Measurements from ENCODE around the gene HNF4A. TPM values are rescaled to one million over a fixed set of nuclear protein-coding genes. Genes with fewer than 3 reads are reported as not detected.

Gene HNF4A
- total RNA-seq (1 to 10 TPM in 1 of 4 donors, under 1 TPM in 1, not detected in 2; 0.27 to 1.1 TPM), polyA plus RNA-seq (100 to 1,000 TPM in 2 of 3 donors, 10 to 100 TPM in 1; 52.9 to 124 (median 112) TPM)

- Histone ChIP-seq H3K27ac (peak within 1 kb of the TSS in 1 of 4 donors; percentile 28), H3K9me3 (no peaks in the 10 kb centered on the region), H3K27me3 (peaks cover 0 to 6% (median 0%) of the 10 kb centered on the region in 3 donors), H3K4me3 (peak within 1 kb of the TSS in 1 of 4 donors; percentile 14), H3K4me1 (no peaks in the 10 kb centered on the region), H3K36me3 (no peaks in the 10 kb centered on the region)
- TF ChIP-seq POLR2AphosphoS5 (IDR thresholded peaks at IDR 0.05) (peak in 1 of 4 donors; percentile 37), CTCF (IDR thresholded peaks at IDR 0.05) (no peak), POLR2A (IDR thresholded peaks at IDR 0.05) (peak in 1 of 2 donors; percentile 71), EP300 (IDR thresholded peaks at IDR 0.05) (no peak)
- DNase-seq = no peak
- WGBS, 2 donors = 16 to 72% methylated on average over 40 of the region's 40 CpGs
- intact Hi-C loops (cut with DNase I) = no loop called here
Observed at GRCh38 chr20:44355498-44356352, at the start of gene HNF4A. Gene HNF4A (plus strand): TSS chr20:44355699. CDS start chr20:44355805, 106 bp downstream.

- Histone ChIP-seq H3K4me3 (no peak overlapping the region), H3K27ac (no peak overlapping the region), H3K27me3 (no peaks in the 10 kb centered on the region), H3K9me3 (no peaks in the 10 kb centered on the region), H3K36me3 (peaks cover 0 to 14% (median 3%) of the 10 kb centered on the region in 4 donors), H3K4me1 (peaks cover 0 to 19% (median 17%) of the 10 kb centered on the region in 4 donors)
- WGBS, 2 donors = 90 to 93% methylated on average over 9 of the region's 9 CpGs
- DNase-seq = peak; percentile 60
- intact Hi-C loops (cut with DNase I) = no loop called here
- TF ChIP-seq EP300 (IDR thresholded peaks at IDR 0.05) = no peak
- no peak for TF ChIP-seq CTCF (IDR thresholded peaks at IDR 0.05)
- TF ChIP-seq POLR2A (IDR thresholded peaks at IDR 0.05) = no peak
- no peak for TF ChIP-seq POLR2AphosphoS5 (IDR thresholded peaks at IDR 0.05)
Observed at GRCh38 chr20:44306927-44307326, 48.6 kb upstream of the HNF4A start.

GRCh38 chr20:44309763-44310663, 45.5 kb upstream of the HNF4A start:
- peak overlapping the region; percentile 76 to 80 (median 79) for H3K27ac ChIP-seq
- peaks cover 0 to 14% (median 3%) of the 10 kb centered on the region in 4 donors for H3K36me3 ChIP-seq
- no peak for TF ChIP-seq EP300 (IDR thresholded peaks at IDR 0.05)
- TF ChIP-seq POLR2A (IDR thresholded peaks at IDR 0.05) = no peak
- no peak for TF ChIP-seq CTCF (IDR thresholded peaks at IDR 0.05)
- TF ChIP-seq POLR2AphosphoS5 (IDR thresholded peaks at IDR 0.05) = no peak
- 5 to 17% methylated on average over 17 of the region's 17 CpGs for WGBS, 2 donors
- no peaks in the 10 kb centered on the region for H3K9me3 ChIP-seq
- H3K4me3 ChIP-seq = peak overlapping the region; percentile 84 to 98 (median 92)
- H3K4me1 ChIP-seq = peaks cover 0 to 19% (median 17%) of the 10 kb centered on the region in 4 donors
- intact Hi-C loops (cut with DNase I) = loop anchor here (5.0 to 10.0 kb wide), 4 partner anchors 193 to 575 kb away; partner anchors contain the start of gene YWHAB
- no peak for DNase-seq
- no peaks in the 10 kb centered on the region for H3K27me3 ChIP-seq

Measured in sigmoid colon (tissue), 7 donors.